Measurements from ENCODE around the gene ATRN.

DNA sequence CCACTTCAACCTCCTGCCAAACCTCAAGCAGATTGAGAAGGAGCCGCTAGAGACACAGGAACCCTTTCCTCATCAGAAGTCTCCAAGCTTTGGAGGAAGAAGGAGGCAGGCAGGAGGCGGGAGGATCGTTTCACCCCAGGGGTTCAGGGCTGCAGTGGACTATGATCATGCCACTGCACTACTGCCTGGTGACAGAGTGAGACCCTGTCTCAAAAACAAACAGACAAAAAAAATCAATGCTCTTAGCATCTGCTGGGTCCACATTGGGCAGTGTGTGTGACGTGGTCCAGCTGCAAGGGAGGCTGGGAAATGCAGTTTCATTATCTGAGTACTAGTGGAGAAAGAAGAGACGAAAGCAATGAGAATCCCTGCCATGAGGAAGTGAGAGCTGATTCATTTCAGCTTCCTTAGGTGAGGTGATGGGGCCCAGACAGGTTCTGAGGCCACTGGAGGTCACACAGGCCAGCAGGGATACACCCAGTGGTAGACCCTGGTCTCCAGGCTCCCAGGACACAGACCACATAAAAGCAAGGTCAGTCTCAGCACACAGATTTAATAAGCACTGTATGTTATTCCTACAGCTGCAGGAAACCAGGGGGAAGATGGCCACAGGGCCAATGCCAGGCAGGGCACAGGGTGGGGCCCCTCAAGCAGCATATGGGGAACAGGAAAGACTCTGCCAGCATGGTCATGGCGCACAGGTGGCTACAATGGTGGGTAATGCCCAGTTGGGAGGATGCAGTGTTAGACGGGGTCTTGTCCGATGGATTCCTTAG is 188.1 kb downstream of the ATRN start:
- TF ChIP-seq POLR2A (IDR thresholded peaks at IDR 0.05) (no peak), EP300 (IDR thresholded peaks at IDR 0.05) (no peak)
- TF ChIP-seq, protein P1, sequence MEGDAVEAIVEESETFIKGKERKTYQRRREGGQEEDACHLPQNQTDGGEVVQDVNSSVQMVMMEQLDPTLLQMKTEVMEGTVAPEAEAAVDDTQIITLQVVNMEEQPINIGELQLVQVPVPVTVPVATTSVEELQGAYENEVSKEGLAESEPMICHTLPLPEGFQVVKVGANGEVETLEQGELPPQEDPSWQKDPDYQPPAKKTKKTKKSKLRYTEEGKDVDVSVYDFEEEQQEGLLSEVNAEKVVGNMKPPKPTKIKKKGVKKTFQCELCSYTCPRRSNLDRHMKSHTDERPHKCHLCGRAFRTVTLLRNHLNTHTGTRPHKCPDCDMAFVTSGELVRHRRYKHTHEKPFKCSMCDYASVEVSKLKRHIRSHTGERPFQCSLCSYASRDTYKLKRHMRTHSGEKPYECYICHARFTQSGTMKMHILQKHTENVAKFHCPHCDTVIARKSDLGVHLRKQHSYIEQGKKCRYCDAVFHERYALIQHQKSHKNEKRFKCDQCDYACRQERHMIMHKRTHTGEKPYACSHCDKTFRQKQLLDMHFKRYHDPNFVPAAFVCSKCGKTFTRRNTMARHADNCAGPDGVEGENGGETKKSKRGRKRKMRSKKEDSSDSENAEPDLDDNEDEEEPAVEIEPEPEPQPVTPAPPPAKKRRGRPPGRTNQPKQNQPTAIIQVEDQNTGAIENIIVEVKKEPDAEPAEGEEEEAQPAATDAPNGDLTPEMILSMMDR (IDR thresholded peaks at IDR 0.05): no peak

Data from tibial nerve (tissue), 4 donors.